ENCODE measurements around the gene RIN3.
"Not testable (repeated sequence)": the region's sequence is repeated elsewhere in the genome, so short reads cannot be mapped to it uniquely, and the experiment has no call there.

The RIN3 gene

GRCh38 chr14:92670160-92670559 lies 156.6 kb downstream of the RIN3 start:
- DNase-seq (ENCODE audit: low read depth in 3 of 3): no peak

- DNase-seq (ENCODE audit: low read depth in 3 of 3): no peak
These were observed 157.2 kb downstream of the RIN3 start for GRCh38 chr14:92670643-92671366.

GRCh38 chr14:92673601-92674150 lies 160.1 kb downstream of the RIN3 start:
- DNase-seq (ENCODE audit: low read depth in 3 of 3): no peak

GRCh38 chr14:92675421-92675820 lies 161.8 kb downstream of the RIN3 start:
- DNase-seq (ENCODE audit: low read depth in 3 of 3): no peak

- DNase-seq (ENCODE audit: low read depth in 3 of 3): no peak
These were observed 162.4 kb downstream of the RIN3 start for GRCh38 chr14:92675976-92676375.

GRCh38 chr14:92676403-92677086 lies 163.0 kb downstream of the RIN3 start:
- no peak for DNase-seq (ENCODE audit: low read depth in 3 of 3)

- DNase-seq (ENCODE audit: low read depth in 3 of 3): no peak
These were observed 163.6 kb downstream of the RIN3 start for GRCh38 chr14:92677087-92677668.

GRCh38 chr14:92677955-92678354 lies 164.4 kb downstream of the RIN3 start:
- no peak for DNase-seq (ENCODE audit: low read depth in 3 of 3)

GRCh38 chr14:92678766-92679165 lies 165.2 kb downstream of the RIN3 start:
- DNase-seq (ENCODE audit: low read depth in 3 of 3): no peak

GRCh38 chr14:92679246-92679645 lies 165.7 kb downstream of the RIN3 start:
- no peak for DNase-seq (ENCODE audit: low read depth in 3 of 3)

GRCh38 chr14:92680330-92680729 lies 166.7 kb downstream of the RIN3 start:
- DNase-seq (ENCODE audit: low read depth in 3 of 3): not testable (repeated sequence)

- DNase-seq (ENCODE audit: low read depth in 3 of 3): peak; percentile 55 to 60 (median 55)
These were observed 167.4 kb downstream of the RIN3 start for GRCh38 chr14:92680781-92681650.

GRCh38 chr14:92683041-92683440 lies 169.5 kb downstream of the RIN3 start:
- no peak for DNase-seq (ENCODE audit: low read depth in 3 of 3)

GRCh38 chr14:92684801-92685560 lies 171.4 kb downstream of the RIN3 start:
- no peak for DNase-seq (ENCODE audit: low read depth in 3 of 3)

GRCh38 chr14:92685784-92686355 lies 172.3 kb downstream of the RIN3 start:
- no peak for DNase-seq (ENCODE audit: low read depth in 3 of 3)

GRCh38 chr14:92686411-92686899 lies 172.9 kb downstream of the RIN3 start:
- no peak for DNase-seq (ENCODE audit: low read depth in 3 of 3)

GRCh38 chr14:92686900-92687427 lies 173.4 kb downstream of the RIN3 start:
- DNase-seq (ENCODE audit: low read depth in 3 of 3): peak; percentile 22 to 53 (median 26)

GRCh38 chr14:92687681-92688433 lies 174.3 kb downstream of the RIN3 start:
- DNase-seq (ENCODE audit: low read depth in 3 of 3): no peak
